GM18499 (cell line): Measurements from ENCODE around the gene PLXNC1.

Experiments used
- ATAC-seq: cut with Tn5 transposase; IDR thresholded peaks from one replicate; pipeline ENCODE4 v1.9.1; 2021; ENCODE audit warnings: moderate number of reproducible peaks; ENCODE audit not compliant: insufficient read depth, unreplicated experiment

Gene PLXNC1

DNA sequence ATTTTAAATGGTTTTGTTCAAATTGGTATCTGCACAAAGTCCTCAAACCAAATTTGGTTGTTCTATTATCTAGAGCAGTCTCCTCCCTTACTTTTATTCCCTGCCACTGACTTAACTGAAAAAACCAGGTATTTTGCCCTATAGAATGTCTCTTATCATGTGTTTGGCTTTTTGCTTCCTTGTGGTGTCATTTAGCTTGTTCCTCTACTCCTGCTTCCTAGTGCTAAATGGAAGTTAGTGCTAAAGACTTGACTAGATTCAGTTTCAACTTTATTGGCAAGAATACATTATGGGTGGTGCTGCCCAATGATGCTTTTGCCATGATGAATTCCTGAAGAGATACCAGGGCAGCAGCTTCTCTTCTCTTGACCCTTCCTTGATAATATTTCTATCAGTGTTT, 29.7 kb downstream of the PLXNC1 start:
- ATAC-seq = no peak

DNA sequence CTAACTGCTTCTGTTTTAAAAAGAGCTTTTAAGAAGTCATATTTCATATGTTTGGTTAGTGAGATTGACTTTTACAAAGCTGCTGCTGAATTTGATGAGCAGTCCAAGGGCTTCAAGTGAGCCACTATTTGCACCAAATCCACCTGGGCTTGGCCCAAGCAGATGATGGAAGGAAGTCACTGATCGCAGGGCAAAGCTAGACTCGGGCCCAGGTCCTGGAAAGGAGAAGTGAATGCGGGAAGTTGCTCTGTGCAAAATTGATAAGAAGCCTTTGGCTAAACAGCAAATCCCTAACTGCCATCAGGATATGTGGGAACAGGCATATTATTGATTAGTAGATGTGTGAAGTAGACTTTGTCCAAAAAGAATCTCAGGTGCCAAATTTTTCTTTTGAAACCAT, 30.5 kb downstream of the PLXNC1 start:
- no peak for ATAC-seq

DNA sequence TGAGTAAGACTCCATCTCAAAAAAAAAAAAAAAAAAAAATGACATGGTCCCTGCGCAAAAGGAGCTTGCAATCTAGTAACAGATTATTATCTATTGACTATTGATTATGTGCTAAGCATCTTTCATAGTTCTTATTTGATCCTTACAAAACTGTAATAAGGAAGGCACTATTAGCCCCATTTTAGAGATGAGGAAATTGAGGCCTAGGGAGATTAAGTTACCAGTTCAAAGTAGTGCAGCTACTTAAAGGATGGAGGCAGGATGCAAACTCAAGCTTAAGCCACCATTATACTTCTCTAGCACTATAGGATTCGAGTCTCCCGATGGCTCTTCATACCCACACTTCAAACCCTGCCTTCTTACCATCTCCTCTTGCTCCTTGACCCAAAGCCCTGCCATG, 31.3 kb downstream of the PLXNC1 start:
- no peak for ATAC-seq

DNA sequence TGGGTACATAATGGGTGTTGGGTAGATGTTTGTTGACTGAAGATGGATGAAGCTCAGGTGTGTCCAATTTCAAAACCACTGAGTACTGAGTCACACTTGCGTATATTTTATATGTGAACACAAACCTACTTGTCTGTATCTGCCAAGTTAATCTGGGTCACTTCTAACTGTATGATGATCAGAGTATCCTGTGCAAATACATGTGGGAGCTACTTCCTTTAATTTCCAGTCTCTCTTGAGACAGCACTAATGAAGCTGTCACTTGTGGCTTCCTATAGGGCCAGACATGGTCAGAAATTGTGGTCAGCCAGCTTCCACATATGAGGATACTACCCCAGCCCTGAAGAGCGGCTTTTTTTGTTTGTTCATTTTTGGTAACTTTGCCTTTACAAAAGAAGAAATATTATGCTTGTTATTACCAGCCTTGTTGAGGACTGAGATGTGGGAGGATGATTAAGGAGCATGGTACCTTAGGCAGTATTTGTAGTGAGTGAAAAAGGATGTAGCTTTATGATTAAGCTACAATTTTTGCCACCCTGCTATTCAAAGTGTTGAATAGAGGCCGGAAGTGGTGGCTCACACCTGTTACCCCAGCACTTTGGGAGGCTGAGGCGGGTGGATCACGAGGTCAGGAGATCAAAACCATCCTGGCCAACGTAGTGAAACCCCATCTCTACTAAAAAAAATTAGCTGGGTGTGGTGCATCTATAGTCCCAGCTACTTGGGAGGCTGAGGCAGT, 32.4 kb downstream of the PLXNC1 start:
- ATAC-seq = no peak

DNA sequence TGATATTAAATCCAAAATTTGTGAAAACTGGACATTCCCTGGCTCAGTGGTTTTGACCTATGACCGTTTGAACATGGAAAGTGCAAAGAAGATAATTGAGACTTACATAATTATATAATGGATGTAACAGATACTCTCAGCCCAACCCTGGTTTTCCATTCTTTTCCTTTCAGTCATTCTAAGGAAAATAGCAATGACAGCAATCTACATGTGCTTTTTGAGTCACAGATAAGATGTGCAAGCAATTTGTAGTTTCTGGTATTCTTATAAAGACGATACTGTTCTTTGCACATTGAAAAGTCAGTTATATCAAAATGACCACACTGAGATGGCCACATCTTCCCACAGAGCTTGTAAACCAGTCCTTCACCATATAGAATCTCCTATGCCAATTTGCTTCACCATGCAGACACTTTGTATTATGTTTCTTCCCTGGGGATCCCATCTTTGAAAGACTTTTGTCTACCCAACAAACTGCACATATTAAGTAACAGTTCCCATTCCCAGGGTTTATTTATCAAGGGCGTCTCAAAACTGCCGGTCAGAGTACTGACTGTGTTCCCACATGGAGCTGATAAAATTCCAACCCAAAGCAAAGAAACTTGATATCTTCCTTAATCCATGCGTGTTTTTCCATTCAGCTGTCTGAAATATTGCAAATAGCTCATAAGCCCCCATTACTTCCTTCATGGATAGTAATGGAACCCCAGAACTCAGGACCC, 34.8 kb downstream of the PLXNC1 start:
- ATAC-seq = no peak

DNA sequence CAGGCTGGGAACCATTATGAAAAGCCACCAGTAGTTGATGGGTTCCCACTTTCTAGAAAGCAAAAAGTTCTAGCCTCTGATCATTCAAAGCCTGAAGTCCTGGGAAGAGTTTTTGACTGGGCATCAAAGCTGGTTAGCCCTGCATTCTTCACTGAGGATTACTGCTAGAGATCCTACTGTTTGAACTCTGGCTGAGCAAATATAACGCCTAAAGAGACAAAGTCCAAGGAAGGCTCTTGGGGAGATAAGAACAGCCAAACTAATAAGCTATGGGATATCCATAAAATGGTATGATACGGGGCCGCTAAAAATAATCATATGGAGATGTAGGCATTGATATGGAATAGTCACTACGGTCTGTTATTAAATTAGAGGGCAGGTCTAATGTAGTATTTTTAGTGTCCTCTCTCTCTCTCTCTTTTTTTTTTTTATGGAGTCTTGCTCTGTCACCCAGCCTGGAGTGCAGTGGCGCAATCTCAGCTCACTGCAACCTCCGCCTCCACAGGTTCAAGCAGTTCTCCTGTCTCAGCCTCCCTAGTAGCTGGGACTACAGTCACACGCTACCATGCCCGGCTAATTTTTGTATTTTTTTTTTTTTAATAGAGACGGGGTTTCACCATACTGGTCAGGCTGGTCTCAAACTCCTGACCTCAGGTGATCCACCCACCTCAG, 35.5 kb downstream of the PLXNC1 start:
- ATAC-seq = no peak

DNA sequence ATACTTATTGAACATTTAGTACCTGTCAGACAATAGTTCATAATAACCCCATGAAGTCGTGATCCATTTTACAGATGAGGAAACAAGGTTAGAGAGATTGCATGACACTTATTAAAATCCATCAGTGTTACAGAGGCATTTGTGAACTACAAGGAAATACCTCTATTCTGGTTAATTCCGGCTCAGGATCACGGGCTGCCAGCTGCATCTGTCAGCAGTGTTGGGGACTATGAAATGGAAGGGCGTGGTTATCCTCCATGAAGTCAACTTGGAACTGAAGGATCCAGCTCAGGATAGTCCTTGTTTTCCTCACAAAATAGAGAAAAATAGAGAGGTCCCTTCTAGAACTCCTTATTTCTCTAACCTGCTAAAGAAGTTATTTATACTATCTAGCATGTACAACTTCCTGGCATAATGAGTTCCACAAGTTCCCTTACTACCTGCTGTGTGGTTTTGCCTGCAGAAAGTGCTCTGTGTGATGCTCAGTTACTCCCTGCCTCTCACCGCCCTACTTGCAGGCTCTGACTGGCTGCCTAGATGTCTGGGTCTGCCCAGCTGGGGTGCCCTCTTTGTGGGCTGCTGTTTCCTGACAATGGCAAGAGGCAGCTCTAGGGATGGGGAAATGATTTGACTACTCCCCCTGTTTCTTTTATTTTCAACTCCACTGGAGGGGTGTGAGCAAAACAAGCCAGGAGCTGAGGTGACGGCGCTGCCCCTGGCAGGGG, 36.8 kb downstream of the PLXNC1 start:
- no peak for ATAC-seq

DNA sequence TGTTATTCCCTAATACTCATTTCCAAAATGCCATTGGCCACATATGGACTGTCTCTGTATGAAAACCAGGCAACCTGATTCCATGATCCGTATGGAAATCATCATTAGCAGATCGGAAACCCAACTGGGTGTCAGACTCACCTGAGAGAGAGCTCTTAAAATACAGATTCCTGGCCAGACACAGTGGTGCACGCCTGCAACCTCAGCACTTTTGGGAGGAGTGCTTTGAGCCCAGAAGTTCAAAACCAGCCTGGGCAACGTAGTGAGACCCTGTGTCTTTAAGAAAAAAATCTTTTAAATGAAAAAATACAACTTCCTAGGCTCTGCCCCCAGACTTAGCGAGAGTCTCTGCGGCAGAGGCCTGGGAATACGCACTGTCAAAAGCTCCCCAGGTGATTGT, 37.4 kb downstream of the PLXNC1 start:
- no peak for ATAC-seq

DNA sequence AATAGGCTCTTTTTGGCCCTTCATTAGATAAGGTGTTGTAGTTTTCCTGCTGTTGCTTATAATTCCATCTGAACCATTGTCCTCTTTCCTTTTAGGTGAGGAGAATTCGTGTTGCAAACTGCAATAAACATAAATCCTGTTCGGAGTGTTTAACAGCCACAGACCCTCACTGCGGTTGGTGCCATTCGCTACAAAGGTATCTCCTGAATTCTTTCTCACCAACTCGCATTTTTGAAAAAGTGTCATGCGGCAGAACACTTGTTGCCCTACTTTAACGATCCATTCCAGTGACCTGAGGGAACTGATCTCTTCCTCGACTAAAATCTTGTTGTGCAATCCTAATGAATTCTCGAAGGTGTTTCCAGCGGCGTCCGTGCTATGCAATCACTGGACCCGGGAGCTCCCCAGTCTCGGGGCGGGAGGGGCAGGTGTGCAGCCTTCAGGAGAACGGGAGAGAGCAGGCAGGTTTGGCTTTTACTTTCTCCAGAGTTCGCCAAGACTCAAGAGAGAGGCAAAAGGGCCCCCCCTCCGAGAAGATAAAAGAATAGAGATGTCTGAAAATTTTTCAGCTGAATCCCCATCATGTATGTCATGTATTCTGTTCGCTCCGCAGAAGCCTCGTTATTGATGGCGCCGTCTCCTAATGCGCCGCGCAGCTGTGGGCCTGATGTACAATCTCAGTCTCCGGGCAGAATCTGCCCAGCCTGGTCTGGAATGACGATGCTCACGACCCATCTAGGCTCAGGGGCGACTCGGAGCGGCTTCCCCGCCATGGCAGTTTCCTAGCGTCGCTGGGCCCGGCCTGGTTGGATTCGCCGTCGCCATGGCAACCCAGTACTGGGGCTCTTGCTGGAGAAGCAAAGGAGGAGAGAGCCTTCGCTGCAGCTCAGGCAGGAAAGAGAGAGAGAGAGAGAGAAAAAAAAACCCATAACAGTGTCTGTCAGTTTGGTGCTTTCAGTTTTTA, 38.2 kb downstream of the PLXNC1 start:
- no peak for ATAC-seq

DNA sequence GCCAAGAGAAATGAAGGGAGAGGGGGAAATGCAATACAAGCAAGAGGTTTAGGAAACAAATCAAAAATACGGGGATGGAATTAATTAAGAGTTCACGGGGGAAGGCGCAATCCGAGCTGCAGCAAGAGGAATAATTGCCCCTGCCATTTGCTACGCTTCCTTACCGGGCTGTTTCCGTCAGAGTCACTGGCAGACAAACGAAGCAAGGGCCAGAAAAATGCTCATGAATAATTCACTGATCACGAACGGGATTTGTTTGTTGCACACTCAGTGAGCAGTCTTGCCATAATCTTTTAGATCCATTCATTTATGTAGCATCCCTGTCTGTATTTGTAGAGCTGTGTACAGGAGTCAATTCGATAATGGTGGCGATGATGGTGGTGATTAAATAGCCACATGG, 39.0 kb downstream of the PLXNC1 start:
- ATAC-seq = no peak

DNA sequence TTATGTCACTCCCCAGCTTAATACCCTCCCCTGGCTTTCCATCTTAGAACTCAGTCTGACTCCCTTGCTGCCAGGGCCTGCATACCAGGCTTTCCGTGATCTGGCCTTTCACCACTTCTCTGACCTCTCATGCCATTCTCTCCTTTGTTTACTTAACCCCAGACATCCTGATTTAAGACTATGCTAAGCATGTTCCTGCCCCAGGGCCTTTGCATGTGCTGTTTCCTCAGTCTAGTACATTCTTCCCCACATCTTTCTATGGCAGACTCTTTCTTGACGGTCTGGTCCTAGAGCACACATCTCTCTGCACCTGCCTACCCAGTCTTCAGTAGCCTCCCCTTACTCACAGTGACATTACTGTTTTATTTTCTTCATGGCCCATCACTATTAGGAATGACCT, 42.2 kb downstream of the PLXNC1 start:
- no peak for ATAC-seq

DNA sequence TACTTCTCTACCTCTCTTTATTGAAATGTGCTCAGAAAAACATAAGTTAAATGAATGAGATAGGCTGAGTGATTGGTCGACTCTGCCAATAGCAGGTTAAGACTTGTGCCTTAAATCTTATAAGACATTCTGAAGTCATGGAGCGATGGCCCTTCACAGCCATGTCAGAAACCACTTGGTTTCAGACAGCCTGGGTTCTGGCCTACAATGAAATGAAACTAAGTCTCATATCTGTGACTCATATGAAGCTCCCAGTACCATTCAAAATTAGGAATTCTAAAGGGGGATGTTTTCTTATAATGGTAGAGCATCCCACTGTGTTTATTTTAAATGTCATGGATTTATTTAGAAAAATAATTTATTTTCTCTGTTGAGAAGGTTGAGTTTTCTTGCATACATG, 42.6 kb downstream of the PLXNC1 start:
- ATAC-seq = no peak

DNA sequence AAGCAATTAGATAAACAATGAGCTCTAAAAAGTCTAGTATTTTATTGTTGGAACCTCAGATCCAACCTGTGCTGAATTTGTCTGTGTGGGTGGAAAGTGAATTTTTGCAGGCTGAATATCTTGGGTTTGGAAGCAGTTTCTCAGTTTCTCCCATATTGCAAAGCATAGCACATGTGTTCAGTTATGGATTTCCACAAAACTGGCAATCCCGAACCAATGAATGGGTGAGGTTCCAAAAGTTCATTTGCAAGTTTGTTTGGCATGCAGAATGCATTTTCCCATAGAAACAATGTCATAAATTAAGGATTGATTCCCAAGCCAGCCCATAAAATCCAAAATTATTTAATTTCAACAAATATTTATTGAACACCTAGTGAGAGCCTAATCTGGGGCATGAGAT, 43.4 kb downstream of the PLXNC1 start:
- ATAC-seq = no peak

DNA sequence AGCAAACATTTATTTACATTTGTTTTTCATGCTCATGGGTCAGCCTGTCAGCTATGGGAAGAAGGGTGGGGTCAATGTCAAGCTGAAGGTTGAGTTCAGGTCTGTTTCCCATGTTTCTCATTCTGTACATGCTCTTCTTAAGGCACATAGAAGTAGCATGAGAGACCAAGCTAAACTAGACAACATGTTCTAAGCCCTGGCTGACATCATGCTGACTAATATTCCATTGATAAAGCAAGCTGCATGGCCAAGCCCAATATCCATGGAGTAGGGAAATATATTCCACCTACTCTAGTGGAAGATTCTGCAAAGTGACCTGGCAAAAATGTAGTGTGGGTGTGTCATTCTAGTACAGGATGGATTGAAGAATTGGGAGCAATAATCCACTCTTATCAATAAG, 44.1 kb downstream of the PLXNC1 start:
- ATAC-seq = no peak

DNA sequence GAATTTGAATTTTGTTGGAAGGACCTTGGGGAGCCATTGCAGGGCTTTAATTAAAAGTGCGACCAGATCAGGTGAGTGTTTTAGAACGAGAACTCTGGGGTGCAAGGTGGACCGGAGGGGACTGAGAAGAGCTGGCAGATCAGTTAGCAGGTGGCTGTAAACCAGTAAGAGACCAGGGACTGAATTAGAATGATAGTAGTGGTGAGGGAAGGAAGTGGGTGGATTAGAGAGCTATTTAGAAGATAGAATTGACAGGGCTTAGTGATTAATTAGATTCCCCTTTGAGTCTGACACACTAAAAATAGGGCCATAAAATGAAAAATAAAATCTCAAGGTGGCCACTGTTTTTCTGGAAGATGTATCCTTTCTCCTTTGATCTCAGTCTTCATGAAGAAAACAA, 44.8 kb downstream of the PLXNC1 start:
- ATAC-seq = no peak

DNA sequence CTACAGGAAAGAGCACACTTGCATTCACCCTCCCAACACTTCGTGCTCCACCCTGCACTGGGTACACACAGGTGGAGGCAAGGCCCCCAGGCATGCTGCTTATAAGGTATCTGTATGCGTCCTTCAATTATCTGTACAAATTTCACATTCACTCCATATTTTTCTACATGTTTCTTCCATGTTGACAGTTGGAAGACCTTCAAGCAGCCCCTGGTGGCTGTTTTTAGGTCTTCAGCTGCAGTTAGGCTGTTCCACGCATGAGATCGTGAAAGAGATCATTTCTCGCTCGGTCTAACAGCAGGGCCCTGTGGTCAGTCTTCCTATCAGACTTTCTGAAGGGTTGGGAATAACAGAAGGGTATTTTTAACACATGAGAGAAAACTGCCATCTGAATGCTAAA, 47.1 kb downstream of the PLXNC1 start:
- no peak for ATAC-seq

DNA sequence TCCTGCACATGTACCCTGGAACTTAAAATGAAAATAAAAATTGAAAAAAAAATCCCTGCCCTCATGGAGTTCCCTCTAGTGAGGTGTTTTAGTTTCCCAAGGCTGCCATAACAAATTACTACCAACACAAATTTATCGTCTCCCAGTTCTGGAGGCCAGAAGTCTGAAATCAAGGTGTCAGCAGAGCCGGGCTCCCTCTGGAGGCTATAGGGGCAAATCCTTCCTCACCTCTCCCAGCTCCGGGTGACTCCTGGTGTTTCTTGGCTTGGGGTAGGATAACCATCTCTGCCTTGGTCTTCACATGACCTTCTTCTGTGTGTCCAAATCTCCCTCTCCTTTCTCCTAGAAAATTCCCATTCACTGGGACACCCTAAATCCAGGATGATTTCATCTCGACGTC, 50.1 kb downstream of the PLXNC1 start:
- ATAC-seq = no peak

DNA sequence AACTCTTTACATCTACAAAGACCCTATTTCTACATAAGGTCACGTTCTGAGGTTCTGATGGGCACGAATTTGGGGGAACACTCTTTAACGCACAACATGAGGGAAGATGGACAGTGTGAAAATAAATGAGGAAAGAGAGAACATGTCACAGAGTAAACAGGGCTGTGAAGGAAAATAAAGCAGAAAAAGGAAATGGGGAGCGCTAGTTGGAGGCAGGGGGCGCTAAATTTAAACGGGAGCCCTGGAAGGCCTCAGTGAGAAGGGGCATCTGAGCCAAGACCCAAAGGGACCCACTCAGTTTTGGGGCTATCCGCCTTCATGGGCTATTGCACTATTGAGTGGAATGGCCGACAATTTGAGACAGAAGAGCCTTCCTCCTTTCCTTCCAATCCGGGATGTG, 50.5 kb downstream of the PLXNC1 start:
- ATAC-seq = no peak

DNA sequence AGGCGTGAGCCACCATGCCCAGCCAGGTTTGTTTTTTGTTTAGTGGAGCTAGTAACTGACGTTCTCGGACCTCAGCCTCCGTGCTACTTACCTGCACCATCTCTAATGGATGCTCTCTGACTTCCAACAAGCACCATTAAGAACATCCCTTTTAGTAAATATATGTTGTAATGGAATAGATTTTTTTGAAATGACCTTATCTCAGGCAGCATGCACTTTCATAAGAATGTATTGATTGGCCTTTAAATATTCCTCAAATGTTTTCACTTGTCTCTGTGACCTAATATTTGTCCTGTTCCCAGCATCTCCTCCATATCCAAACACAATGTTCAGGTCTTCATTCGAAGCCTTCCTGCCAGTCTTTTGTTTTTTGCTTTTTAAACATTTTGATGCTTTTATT, 51.7 kb downstream of the PLXNC1 start:
- ATAC-seq = no peak

DNA sequence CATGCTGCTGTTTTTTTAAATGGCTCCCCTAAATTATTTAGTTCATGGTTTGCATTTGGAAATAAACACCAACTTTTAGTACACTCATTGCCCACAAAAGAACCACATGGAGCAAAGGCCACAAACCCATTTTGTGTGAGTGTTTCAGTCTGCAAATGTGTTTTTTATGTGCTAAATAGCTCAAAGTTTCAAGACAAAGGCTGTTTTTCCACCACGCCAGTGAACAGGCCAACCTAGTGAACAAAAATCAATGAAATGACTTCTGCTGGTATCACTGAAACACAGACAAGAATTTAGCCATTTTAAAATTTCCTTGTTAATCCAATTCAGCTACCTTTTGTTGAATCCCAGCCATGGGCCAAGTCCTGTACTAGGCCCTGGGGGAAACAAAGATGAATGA, 52.3 kb downstream of the PLXNC1 start:
- ATAC-seq = no peak
